GM23338 (cell line): ENCODE data around the gene CEP350. TPM values are rescaled to one million over a fixed set of nuclear protein-coding genes. Genes with fewer than 3 reads are reported as not detected.

Experiments
- ATAC-seq: fragments of 200-7000 bp; cut with Tn5 transposase; 3 replicates; pipeline ENCODE4 v1.9.1; 2020
- DNase-seq: peaks from one replicate; pipeline ENCODE4 v3.0.0-alpha.2; 2015; ENCODE audit warnings: low spot score
- H2AFZ ChIP-seq: fragments of 200-600 bp; sonication (generic); 2 replicates; pipeline ENCODE4 v1.8.0; 2016; ENCODE audit warnings: antibody characterized with exemption, mild to moderate bottlenecking, moderate library complexity
- H3F3A ChIP-seq: fragments of 200-600 bp; sonication (generic); replicated peaks from 2 replicates; pipeline ENCODE4 v1.8.0; 2017; ENCODE audit warnings: antibody characterized with exemption, mixed run types, low read depth
- H3K27ac ChIP-seq: fragments of 200-600 bp; sonication (generic); 2 replicates; pipeline ENCODE4 v1.6.1; 2016; ENCODE audit warnings: low read depth
- H3K27me3 ChIP-seq: fragments of 200-600 bp; sonication (generic); 2 replicates; pipeline ENCODE4 v1.8.0; 2016; ENCODE audit warnings: mild to moderate bottlenecking, mixed run types, moderate library complexity; ENCODE audit not compliant: insufficient read depth
- H3K36me3 ChIP-seq: fragments of 200-600 bp; sonication (generic); 2 replicates; pipeline ENCODE4 v1.8.0; 2016; ENCODE audit warnings: mild to moderate bottlenecking; ENCODE audit not compliant: insufficient read depth
- H3K4me1 ChIP-seq: fragments of 200-600 bp; sonication (generic); 2 replicates; pipeline ENCODE4 v1.8.0; 2016; ENCODE audit warnings: mild to moderate bottlenecking, moderate library complexity; ENCODE audit not compliant: insufficient read depth
- H3K4me2 ChIP-seq: fragments of 200-600 bp; sonication (generic); 2 replicates; pipeline ENCODE4 v1.7.1; 2017; ENCODE audit warnings: mixed run types
- H3K4me3 ChIP-seq: fragments of 200-600 bp; sonication (generic); 2 replicates; pipeline ENCODE4 v1.6.1; 2016; ENCODE audit warnings: mixed run types
- H3K79me2 ChIP-seq: fragments of 200-600 bp; sonication (generic); replicated peaks from 2 replicates; pipeline ENCODE4 v1.8.0; 2017; ENCODE audit warnings: mild to moderate bottlenecking; ENCODE audit not compliant: insufficient read depth
- H3K9me2 ChIP-seq: fragments of 200-600 bp; sonication (generic); 2 replicates; pipeline ENCODE4 v1.8.0; 2017; ENCODE audit not compliant: insufficient read depth
- H4K20me1 ChIP-seq: fragments of 200-600 bp; sonication (generic); replicated peaks from 2 replicates; pipeline ENCODE4 v1.8.0; 2017; ENCODE audit warnings: mild to moderate bottlenecking; ENCODE audit not compliant: insufficient read depth
- H3K27ac Mint-ChIP-seq: 2 replicates; pipeline ENCODE4 v1.8.0; 2020; ENCODE audit warnings: inconsistent platforms, mild to moderate bottlenecking, moderate library complexity, mixed read lengths
- H3K27me3 Mint-ChIP-seq: 3 replicates; pipeline ENCODE4 v1.8.0; 2022; ENCODE audit warnings: low read depth, mild to moderate bottlenecking, moderate library complexity, mixed read lengths, inconsistent platforms; ENCODE audit not compliant: insufficient read depth, poor library complexity
- H3K36me3 Mint-ChIP-seq: 3 replicates; pipeline ENCODE4 v1.8.0; 2021; ENCODE audit warnings: low read depth, mild to moderate bottlenecking, inconsistent platforms, moderate library complexity, mixed read lengths
- H3K4me1 Mint-ChIP-seq: 3 replicates; pipeline ENCODE4 v1.8.0; 2020; ENCODE audit warnings: mild to moderate bottlenecking, inconsistent platforms, mixed read lengths
- H3K4me3 Mint-ChIP-seq: 3 replicates; pipeline ENCODE4 v1.8.0; 2021; ENCODE audit warnings: moderate library complexity, mild to moderate bottlenecking, inconsistent platforms, mixed read lengths
- H3K9me3 Mint-ChIP-seq: 3 replicates; pipeline ENCODE4 v1.8.0; 2020; ENCODE audit warnings: moderate library complexity, mild to moderate bottlenecking, inconsistent platforms, mixed read lengths
- CREB1 ChIP-seq: fragments of 250-450 bp; sonication (Bioruptor Pico); IDR thresholded peaks from 2 replicates; pipeline ENCODE4 v1.5.0; 2020; ENCODE audit warnings: low read depth, mild to moderate bottlenecking, moderate library complexity
- EZH2 ChIP-seq: fragments of 200-600 bp; sonication (generic); IDR thresholded peaks from one replicate; pipeline ENCODE4 v1.8.0; 2017; ENCODE audit warnings: antibody characterized with exemption, mild to moderate bottlenecking, low read depth; ENCODE audit not compliant: unreplicated experiment
- EZH2phosphoT487 ChIP-seq: fragments of 200-600 bp; sonication (generic); IDR thresholded peaks from one replicate; pipeline ENCODE4 v1.8.1; 2018; ENCODE audit warnings: antibody characterized with exemption; ENCODE audit not compliant: unreplicated experiment
- JUNB ChIP-seq: IDR thresholded peaks from one replicate; pipeline ENCODE4 v1.6.1; 2016; ENCODE audit warnings: antibody characterized with exemption; ENCODE audit not compliant: unreplicated experiment
- NANOG ChIP-seq: IDR thresholded peaks from 2 replicates; pipeline ENCODE4 v1.6.1; 2016; ENCODE audit warnings: antibody characterized with exemption, borderline replicate concordance
- POLR2AphosphoS5 ChIP-seq: IDR thresholded peaks from 2 replicates; pipeline ENCODE4 v1.6.1; 2016; ENCODE audit warnings: antibody characterized with exemption, low read depth
- REST ChIP-seq: IDR thresholded peaks from one replicate; pipeline ENCODE4 v1.6.1; 2018; ENCODE audit warnings: antibody characterized with exemption; ENCODE audit not compliant: unreplicated experiment
- STAT1 ChIP-seq: IDR thresholded peaks from one replicate; pipeline ENCODE4 v1.6.1; 2016; ENCODE audit warnings: antibody characterized with exemption; ENCODE audit not compliant: unreplicated experiment
- ZNF114 ChIP-seq: fragments of 250-450 bp; sonication (Bioruptor Pico); IDR thresholded peaks from 2 replicates; pipeline ENCODE4 v1.5.0; 2020; ENCODE audit warnings: mild to moderate bottlenecking, moderate library complexity
- ZNF331 ChIP-seq: fragments of 250-450 bp; sonication (Bioruptor Pico); IDR thresholded peaks from 2 replicates; pipeline ENCODE4 v1.5.0; 2020; ENCODE audit warnings: low read depth, mild to moderate bottlenecking, moderate library complexity
- polyA plus RNA-seq: library from polyadenylated mRNA; unstranded; fragments of >200 nt; fragmentation: Nextera tagmentation; extraction: Ambion mirVana; gene quantifications from 2 replicates; pipeline ENCODE4 v1.2.1, GENCODE V29; 2016
- total RNA-seq: library from RNA; depleted of rRNA; stranded (reverse); fragments of >200 nt; shearing (Covaris generic); gene quantifications from 2 replicates; pipeline ENCODE4 v1.2.3, GENCODE V29; 2014
- TF ChIP-seq, protein P1 (sequence below): IDR thresholded peaks from 2 replicates; pipeline ENCODE4 v1.6.1; 2016; ENCODE audit warnings: antibody characterized with exemption
- TF ChIP-seq, protein P2 (sequence below), 2 experiments: fragments of 200-600 bp in 1 of 2; sonication (generic) in 1 of 2; conservative IDR thresholded peaks; 2 replicates each; pipeline versions ENCODE4 v1.5.1 to v1.6.1; 2016 to 2017; ENCODE audit warnings: antibody characterized with exemption in 2 of 2, low read depth in 2 of 2, mild to moderate bottlenecking in 2 of 2, moderate library complexity in 1 of 2
- TF ChIP-seq, protein P3 (sequence below): fragments of 250-450 bp; sonication (Bioruptor Pico); IDR thresholded peaks from 2 replicates; pipeline ENCODE4 v1.5.0; 2020; ENCODE audit warnings: mild to moderate bottlenecking, moderate library complexity

Gene CEP350
- total and polyA plus RNA-seq, 2 experiments from 2014 or later, result 23.4 to 36.8 TPM

DNA sequence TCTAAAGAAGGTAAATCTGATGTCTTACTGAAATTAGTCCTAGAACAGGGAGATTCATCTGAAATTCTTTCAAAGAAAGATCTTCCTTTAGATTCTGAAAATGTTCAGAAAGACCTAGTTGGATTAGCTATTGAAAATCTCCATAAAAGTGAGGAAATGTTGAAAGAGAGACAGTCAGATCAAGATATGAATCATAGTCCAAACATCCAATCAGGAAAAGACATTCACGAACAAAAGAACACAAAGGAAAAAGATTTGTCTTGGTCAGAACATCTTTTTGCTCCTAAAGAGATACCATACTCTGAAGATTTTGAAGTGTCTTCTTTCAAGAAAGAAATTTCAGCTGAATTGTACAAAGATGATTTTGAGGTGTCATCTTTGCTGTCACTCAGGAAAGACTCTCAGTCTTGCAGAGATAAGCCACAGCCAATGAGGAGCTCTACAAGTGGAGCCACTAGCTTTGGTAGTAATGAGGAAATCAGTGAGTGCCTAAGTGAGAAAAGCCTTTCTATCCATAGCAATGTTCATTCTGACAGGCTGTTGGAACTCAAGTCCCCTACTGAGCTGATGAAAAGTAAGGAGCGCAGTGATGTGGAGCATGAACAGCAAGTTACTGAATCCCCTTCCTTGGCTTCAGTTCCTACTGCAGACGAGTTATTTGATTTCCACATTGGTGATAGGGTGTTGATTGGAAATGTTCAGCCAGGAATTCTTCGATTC lies 138.5 kb downstream of the CEP350 start:
- Histone ChIP-seq H3F3A (no peaks in the 10 kb centered on the region), H3K27ac (no peak overlapping the region), H3K27me3 (no peaks in the 10 kb centered on the region), H4K20me1 (no peaks in the 10 kb centered on the region), H3K9me2 (no peaks in the 10 kb centered on the region), H3K4me1 (no peaks in the 10 kb centered on the region), H2AFZ (no peak overlapping the region), H3K79me2 (no peaks in the 10 kb centered on the region), H3K4me3 (no peak overlapping the region), H3K4me2 (no peak overlapping the region), H3K36me3 (peaks cover 32% of the 10 kb centered on the region)
- Mint-ChIP-seq H3K4me1 (no peaks in the 10 kb centered on the region), H3K4me3 (no peak overlapping the region), H3K27me3 (no peaks in the 10 kb centered on the region), H3K27ac (no peak overlapping the region), H3K36me3 (peaks cover 43% of the 10 kb centered on the region), H3K9me3 (no peaks in the 10 kb centered on the region)
- TF ChIP-seq POLR2AphosphoS5 (no peak), ZNF114 (CRISPR knock-in tag) (no peak), STAT1 (no peak), EZH2 (no peak), NANOG (no peak), EZH2phosphoT487 (no peak), REST (no peak), ZNF331 (CRISPR knock-in tag) (no peak), CREB1 (no peak), JUNB (no peak)
- TF ChIP-seq, protein P1, sequence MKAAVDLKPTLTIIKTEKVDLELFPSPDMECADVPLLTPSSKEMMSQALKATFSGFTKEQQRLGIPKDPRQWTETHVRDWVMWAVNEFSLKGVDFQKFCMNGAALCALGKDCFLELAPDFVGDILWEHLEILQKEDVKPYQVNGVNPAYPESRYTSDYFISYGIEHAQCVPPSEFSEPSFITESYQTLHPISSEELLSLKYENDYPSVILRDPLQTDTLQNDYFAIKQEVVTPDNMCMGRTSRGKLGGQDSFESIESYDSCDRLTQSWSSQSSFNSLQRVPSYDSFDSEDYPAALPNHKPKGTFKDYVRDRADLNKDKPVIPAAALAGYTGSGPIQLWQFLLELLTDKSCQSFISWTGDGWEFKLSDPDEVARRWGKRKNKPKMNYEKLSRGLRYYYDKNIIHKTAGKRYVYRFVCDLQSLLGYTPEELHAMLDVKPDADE, result no peak
- TF ChIP-seq, protein P2, sequence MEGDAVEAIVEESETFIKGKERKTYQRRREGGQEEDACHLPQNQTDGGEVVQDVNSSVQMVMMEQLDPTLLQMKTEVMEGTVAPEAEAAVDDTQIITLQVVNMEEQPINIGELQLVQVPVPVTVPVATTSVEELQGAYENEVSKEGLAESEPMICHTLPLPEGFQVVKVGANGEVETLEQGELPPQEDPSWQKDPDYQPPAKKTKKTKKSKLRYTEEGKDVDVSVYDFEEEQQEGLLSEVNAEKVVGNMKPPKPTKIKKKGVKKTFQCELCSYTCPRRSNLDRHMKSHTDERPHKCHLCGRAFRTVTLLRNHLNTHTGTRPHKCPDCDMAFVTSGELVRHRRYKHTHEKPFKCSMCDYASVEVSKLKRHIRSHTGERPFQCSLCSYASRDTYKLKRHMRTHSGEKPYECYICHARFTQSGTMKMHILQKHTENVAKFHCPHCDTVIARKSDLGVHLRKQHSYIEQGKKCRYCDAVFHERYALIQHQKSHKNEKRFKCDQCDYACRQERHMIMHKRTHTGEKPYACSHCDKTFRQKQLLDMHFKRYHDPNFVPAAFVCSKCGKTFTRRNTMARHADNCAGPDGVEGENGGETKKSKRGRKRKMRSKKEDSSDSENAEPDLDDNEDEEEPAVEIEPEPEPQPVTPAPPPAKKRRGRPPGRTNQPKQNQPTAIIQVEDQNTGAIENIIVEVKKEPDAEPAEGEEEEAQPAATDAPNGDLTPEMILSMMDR (conservative IDR thresholded peaks at IDR 0.05; ENCODE audit: low read depth in 2 of 2), result no peak
- TF ChIP-seq, protein P3, sequence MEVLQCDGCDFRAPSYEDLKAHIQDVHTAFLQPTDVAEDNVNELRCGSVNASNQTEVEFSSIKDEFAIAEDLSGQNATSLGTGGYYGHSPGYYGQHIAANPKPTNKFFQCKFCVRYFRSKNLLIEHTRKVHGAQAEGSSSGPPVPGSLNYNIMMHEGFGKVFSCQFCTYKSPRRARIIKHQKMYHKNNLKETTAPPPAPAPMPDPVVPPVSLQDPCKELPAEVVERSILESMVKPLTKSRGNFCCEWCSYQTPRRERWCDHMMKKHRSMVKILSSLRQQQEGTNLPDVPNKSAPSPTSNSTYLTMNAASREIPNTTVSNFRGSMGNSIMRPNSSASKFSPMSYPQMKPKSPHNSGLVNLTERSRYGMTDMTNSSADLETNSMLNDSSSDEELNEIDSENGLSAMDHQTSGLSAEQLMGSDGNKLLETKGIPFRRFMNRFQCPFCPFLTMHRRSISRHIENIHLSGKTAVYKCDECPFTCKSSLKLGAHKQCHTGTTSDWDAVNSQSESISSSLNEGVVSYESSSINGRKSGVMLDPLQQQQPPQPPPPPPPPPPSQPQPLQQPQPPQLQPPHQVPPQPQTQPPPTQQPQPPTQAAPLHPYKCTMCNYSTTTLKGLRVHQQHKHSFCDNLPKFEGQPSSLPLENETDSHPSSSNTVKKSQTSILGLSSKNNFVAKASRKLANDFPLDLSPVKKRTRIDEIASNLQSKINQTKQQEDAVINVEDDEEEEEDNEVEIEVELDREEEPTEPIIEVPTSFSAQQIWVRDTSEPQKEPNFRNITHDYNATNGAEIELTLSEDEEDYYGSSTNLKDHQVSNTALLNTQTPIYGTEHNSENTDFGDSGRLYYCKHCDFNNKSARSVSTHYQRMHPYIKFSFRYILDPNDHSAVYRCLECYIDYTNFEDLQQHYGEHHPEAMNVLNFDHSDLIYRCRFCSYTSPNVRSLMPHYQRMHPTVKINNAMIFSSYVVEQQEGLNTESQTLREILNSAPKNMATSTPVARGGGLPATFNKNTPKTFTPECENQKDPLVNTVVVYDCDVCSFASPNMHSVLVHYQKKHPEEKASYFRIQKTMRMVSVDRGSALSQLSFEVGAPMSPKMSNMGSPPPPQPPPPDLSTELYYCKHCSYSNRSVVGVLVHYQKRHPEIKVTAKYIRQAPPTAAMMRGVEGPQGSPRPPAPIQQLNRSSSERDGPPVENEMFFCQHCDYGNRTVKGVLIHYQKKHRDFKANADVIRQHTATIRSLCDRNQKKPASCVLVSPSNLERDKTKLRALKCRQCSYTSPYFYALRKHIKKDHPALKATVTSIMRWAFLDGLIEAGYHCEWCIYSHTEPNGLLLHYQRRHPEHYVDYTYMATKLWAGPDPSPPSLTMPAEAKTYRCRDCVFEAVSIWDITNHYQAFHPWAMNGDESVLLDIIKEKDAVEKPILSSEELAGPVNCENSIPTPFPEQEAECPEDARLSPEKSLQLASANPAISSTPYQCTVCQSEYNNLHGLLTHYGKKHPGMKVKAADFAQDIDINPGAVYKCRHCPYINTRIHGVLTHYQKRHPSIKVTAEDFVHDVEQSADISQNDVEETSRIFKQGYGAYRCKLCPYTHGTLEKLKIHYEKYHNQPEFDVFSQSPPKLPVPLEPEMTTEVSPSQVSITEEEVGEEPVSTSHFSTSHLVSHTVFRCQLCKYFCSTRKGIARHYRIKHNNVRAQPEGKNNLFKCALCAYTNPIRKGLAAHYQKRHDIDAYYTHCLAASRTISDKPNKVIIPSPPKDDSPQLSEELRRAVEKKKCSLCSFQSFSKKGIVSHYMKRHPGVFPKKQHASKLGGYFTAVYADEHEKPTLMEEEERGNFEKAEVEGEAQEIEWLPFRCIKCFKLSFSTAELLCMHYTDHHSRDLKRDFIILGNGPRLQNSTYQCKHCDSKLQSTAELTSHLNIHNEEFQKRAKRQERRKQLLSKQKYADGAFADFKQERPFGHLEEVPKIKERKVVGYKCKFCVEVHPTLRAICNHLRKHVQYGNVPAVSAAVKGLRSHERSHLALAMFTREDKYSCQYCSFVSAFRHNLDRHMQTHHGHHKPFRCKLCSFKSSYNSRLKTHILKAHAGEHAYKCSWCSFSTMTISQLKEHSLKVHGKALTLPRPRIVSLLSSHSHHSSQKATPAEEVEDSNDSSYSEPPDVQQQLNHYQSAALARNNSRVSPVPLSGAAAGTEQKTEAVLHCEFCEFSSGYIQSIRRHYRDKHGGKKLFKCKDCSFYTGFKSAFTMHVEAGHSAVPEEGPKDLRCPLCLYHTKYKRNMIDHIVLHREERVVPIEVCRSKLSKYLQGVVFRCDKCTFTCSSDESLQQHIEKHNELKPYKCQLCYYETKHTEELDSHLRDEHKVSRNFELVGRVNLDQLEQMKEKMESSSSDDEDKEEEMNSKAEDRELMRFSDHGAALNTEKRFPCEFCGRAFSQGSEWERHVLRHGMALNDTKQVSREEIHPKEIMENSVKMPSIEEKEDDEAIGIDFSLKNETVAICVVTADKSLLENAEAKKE, result no peak
- DNase-seq (no peak), ATAC-seq (no peak)
